Fibroblast of lung (primary cell): Measurements from ENCODE around the gene DUSP16. TPM values are rescaled to one million over a fixed set of nuclear protein-coding genes. Genes with fewer than 3 reads are reported as not detected.

ENCODE experiments used
- DNase-seq, 2 donors: peaks; one replicate each; pipeline versions ENCODE4 v3.0.0 to v3.0.0-alpha.2; 2010; ENCODE audit warnings: low read depth in 2 of 2
- H2AFZ ChIP-seq: 2 replicates; pipeline ENCODE4 v1.5.1; 2012; ENCODE audit warnings: low read length, control low read depth, inconsistent platforms
- H3K27ac ChIP-seq: 2 replicates; pipeline ENCODE4 v1.5.1; 2011; ENCODE audit warnings: low read length, control low read depth; ENCODE audit not compliant: insufficient read depth
- H3K27me3 ChIP-seq: 2 replicates; pipeline ENCODE4 v1.5.1; 2011; ENCODE audit warnings: mild to moderate bottlenecking, low read length; ENCODE audit not compliant: control insufficient read depth, insufficient read depth
- H3K36me3 ChIP-seq: 2 replicates; pipeline ENCODE4 v1.5.1; 2011; ENCODE audit warnings: low read length; ENCODE audit not compliant: control insufficient read depth, insufficient read depth
- H3K4me1 ChIP-seq: 2 replicates; pipeline ENCODE4 v1.5.1; 2011; ENCODE audit warnings: low read length; ENCODE audit not compliant: control insufficient read depth, insufficient read depth; ENCODE audit errors: extremely low read depth
- H3K4me2 ChIP-seq: 2 replicates; pipeline ENCODE4 v1.5.1; 2011; ENCODE audit warnings: low read length, control low read depth; ENCODE audit not compliant: insufficient read depth; ENCODE audit errors: extremely low read depth
- H3K4me3 ChIP-seq, 4 experiments: fragments of 200-600 bp in 1 of 4; sonication (generic) in 1 of 4; replicated peaks in 1 of 4; 2 replicates each; pipeline ENCODE4 v1.5.1; 2011 to 2016; ENCODE audit warnings: low read length in 4 of 4, low read depth in 3 of 4, mild to moderate bottlenecking in 3 of 4, control low read depth in 2 of 4, inconsistent platforms in 1 of 4, mixed read lengths in 1 of 4; ENCODE audit not compliant: insufficient read depth in 1 of 4; ENCODE audit errors: control extremely low read depth in 1 of 4
- H3K79me2 ChIP-seq: 2 replicates; pipeline ENCODE4 v1.5.1; 2012; ENCODE audit warnings: mild to moderate bottlenecking, low read length, inconsistent platforms; ENCODE audit not compliant: control insufficient read depth, insufficient read depth
- H3K9ac ChIP-seq: 2 replicates; pipeline ENCODE4 v1.5.1; 2011; ENCODE audit warnings: mild to moderate bottlenecking, low read length, control low read depth; ENCODE audit not compliant: insufficient read depth
- H3K9me3 ChIP-seq: 2 replicates; pipeline ENCODE4 v1.5.1; 2012; ENCODE audit warnings: low read depth, low read length; ENCODE audit not compliant: control insufficient read depth, insufficient read depth
- H4K20me1 ChIP-seq: 2 replicates; pipeline ENCODE4 v1.5.1; 2011; ENCODE audit warnings: low read length; ENCODE audit not compliant: control insufficient read depth, insufficient read depth; ENCODE audit errors: extremely low read depth
- EZH2 ChIP-seq: IDR thresholded peaks from 2 replicates; pipeline ENCODE4 v1.5.1; 2012; ENCODE audit warnings: low read length, control low read depth, mild to moderate bottlenecking; ENCODE audit errors: missing control alignments
- polyA plus RNA-seq, 2 donors: library from polyadenylated mRNA; depleted of rRNA in 1 of 2; stranded (reverse) in 1 of 2; unstranded in 1 of 2; fragments of >200 nt; gene quantifications; 2 replicates each; pipeline ENCODE4 v1.2.1, GENCODE V29; 2011 to 2012; ENCODE audit warnings: missing spikeins in 1 of 2
- total RNA-seq: library from RNA; depleted of rRNA; stranded (reverse); fragments of >200 nt; gene quantifications from 2 replicates; pipeline ENCODE4 v1.2.1, GENCODE V29; 2014
- TF ChIP-seq, protein P1 (sequence below), 2 donors: IDR thresholded peaks in 1 of 2; conservative IDR thresholded peaks in 1 of 2; 1 replicate in 1 of 2; 2 replicates in 1 of 2; pipeline ENCODE4 v1.5.1; 2011 to 2012; ENCODE audit warnings: low read length in 2 of 2, control low read depth in 1 of 2, inconsistent platforms in 1 of 2, low read depth in 1 of 2, mild to moderate bottlenecking in 1 of 2

The DUSP16 gene
- total and polyA plus RNA-seq, 2 donors (not counting 1 experiment from before 2014, with no cell fraction given) = 9.4 to 15.2 TPM

DNA sequence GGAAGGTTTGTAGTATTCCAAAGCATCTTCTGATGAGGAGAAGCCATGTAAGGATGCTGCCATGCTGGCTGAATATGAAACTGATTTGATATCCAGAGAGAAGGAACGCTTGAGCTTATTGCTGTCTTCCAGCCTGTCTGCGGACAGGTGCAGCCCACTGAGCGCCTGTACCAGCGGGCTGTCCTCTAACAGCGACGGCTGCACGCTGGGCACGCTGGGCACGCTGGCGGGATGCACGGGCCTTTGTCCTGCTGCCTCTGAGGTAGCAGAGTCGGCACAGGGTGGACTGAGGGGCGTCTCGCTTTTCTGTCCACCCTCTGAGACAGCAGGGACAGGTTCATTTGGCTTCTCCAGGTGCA lies 85.2 kb downstream of the DUSP16 start:
- no peaks in the 10 kb centered on the region for H3K4me1 ChIP-seq
- H2AFZ ChIP-seq = no peak overlapping the region
- H4K20me1 ChIP-seq = no peaks in the 10 kb centered on the region
- H3K4me3 ChIP-seq = no peak overlapping the region
- H3K9ac ChIP-seq = no peak overlapping the region
- no peak for TF ChIP-seq EZH2
- TF ChIP-seq, protein P1, sequence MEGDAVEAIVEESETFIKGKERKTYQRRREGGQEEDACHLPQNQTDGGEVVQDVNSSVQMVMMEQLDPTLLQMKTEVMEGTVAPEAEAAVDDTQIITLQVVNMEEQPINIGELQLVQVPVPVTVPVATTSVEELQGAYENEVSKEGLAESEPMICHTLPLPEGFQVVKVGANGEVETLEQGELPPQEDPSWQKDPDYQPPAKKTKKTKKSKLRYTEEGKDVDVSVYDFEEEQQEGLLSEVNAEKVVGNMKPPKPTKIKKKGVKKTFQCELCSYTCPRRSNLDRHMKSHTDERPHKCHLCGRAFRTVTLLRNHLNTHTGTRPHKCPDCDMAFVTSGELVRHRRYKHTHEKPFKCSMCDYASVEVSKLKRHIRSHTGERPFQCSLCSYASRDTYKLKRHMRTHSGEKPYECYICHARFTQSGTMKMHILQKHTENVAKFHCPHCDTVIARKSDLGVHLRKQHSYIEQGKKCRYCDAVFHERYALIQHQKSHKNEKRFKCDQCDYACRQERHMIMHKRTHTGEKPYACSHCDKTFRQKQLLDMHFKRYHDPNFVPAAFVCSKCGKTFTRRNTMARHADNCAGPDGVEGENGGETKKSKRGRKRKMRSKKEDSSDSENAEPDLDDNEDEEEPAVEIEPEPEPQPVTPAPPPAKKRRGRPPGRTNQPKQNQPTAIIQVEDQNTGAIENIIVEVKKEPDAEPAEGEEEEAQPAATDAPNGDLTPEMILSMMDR (conservative IDR thresholded peaks at IDR 0.05 in 1 of 2, IDR thresholded peaks at IDR 0.05 in 1 of 2; ENCODE audit: low read depth in 1 of 2, low read length in 2 of 2) = no peak
- H3K79me2 ChIP-seq = no peaks in the 10 kb centered on the region
- DNase-seq = no peak
- H3K36me3 ChIP-seq = peaks cover 13% of the 10 kb centered on the region
- no peak overlapping the region for H3K27ac ChIP-seq
- no peak overlapping the region for H3K4me2 ChIP-seq
- no peaks in the 10 kb centered on the region for H3K9me3 ChIP-seq
- H3K27me3 ChIP-seq = no peaks in the 10 kb centered on the region

DNA sequence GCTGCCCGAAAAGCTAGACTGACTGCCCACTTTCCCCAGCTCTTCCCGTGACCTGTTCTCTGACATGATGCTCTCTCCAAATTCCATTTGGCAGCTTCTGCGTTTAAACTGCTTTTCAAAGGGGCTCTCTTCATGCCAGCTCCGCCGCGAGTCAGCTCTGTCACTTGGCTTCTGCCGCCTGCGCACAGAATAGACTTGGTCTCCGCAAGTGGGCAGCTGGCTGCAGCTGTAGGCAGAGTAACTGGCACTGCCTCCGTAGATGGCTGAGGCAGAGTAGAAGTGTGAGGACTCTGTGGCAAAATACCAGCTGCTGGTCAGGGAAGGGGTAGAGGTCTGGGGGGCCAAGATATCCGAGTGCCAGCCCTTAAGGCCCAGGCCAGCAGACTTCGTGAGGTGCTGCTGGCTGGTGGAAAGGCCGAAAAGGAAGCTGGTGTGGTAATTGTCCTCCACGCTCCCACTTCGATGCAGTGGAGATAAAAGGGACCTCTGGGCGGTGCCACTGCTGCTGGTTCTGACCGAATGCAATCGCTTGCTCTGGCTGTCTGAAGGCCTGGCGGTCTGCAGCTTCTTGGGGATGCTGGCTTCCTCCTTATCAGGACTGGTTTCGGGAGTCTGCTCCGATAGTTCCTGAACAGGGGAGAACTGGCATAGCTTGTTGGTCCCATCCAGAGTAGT lies 85.7 kb downstream of the DUSP16 start:
- Histone ChIP-seq H3K27me3 (no peaks in the 10 kb centered on the region), H3K4me3 (no peak overlapping the region), H3K27ac (no peak overlapping the region), H3K9ac (no peak overlapping the region), H3K79me2 (no peaks in the 10 kb centered on the region), H3K4me1 (no peaks in the 10 kb centered on the region), H4K20me1 (no peaks in the 10 kb centered on the region), H3K4me2 (no peak overlapping the region), H2AFZ (no peak overlapping the region), H3K36me3 (peaks cover 13% of the 10 kb centered on the region), H3K9me3 (no peaks in the 10 kb centered on the region)
- TF ChIP-seq, protein P1 (conservative IDR thresholded peaks at IDR 0.05 in 1 of 2, IDR thresholded peaks at IDR 0.05 in 1 of 2; ENCODE audit: low read depth in 1 of 2, low read length in 2 of 2) = no peak
- no peak for TF ChIP-seq EZH2
- DNase-seq = no peak

DNA sequence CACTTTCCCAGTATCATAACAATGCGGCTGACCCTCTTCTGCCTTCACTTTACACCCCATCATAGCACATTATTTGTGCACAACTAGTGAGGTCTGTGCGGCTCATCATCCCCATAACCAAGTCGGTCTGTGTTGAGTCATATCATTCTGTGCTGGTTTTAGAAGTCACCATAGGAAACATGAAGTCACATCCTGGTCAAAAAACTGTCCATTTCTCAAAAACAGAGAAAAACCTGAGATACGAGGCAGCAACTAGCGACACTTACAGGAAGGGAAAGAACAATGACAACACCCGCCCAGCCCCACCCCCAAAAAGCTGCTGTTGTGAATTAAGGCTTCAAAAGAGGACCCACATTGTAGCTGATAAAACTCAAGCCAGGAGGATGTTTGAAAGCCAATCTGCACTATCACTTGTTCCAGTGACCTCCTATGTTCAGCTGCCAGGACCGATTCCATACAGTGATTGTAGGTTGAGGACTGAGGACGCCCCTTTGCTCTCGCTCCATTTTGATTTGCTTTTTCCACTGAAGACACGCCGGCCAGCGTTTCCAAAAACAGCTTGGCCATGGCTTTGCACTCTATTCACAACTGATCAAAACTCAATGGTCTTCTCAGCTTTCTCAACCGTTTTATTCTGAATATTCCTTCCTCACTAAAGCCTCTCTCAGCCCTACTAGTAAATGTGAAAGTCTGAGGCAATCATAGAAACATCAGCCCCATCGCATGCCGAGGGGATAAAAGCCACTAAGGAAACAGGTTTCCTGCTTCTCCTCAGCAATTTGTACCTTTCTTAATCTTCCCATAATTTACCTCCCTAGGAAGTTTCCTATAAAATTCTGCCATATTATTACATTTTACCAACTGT lies 87.5 kb downstream of the DUSP16 start:
- no peaks in the 10 kb centered on the region for H3K4me1 ChIP-seq
- no peak overlapping the region for H2AFZ ChIP-seq
- no peak overlapping the region for H3K9ac ChIP-seq
- no peak overlapping the region for H3K4me3 ChIP-seq
- no peaks in the 10 kb centered on the region for H4K20me1 ChIP-seq
- H3K9me3 ChIP-seq = no peaks in the 10 kb centered on the region
- TF ChIP-seq EZH2 = no peak
- TF ChIP-seq, protein P1 (conservative IDR thresholded peaks at IDR 0.05 in 1 of 2, IDR thresholded peaks at IDR 0.05 in 1 of 2; ENCODE audit: low read depth in 1 of 2, low read length in 2 of 2) = no peak
- DNase-seq = peak in 1 of 2 donors; percentile 32
- no peaks in the 10 kb centered on the region for H3K27me3 ChIP-seq
- H3K4me2 ChIP-seq = no peak overlapping the region
- H3K36me3 ChIP-seq = peaks cover 11% of the 10 kb centered on the region
- no peaks in the 10 kb centered on the region for H3K79me2 ChIP-seq
- H3K27ac ChIP-seq = no peak overlapping the region
